ENCODE data around the gene BANP.
"Not testable (repeated sequence)": the region's sequence is repeated elsewhere in the genome, so short reads cannot be mapped to it uniquely, and the experiment has no call there.

Gene BANP

DNA sequence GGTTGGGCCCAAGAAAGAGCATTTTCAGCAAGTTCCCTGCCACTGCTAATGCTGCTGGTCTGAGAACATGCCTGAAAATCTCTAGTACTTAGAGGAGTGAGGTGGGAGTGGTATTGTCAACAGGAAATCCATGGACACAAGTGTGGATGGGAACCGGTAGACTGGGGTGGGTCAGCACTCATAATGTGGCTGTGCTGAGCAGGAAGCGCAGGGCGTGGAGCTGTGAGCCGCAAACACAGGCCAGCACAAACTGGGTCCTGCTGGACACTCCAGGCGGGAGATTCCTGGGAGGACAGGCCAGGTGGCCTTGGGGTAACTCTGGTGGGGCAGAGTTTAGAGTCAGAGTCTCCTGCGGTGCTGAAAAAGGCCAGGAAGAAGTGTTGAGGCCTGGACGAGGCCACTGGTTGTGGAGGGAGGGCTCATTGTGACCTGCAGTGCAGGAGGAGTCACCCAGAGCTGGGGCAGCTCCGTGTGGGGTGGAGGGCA is 62.6 kb downstream of the BANP start:
- no peak for DNase-seq (ENCODE audit: low spot score)
- in situ Hi-C loops (cut with MboI; ENCODE audit: low sequenced_read_pairs, unreplicated experiment): no loop called here
- TF ChIP-seq, protein P1, sequence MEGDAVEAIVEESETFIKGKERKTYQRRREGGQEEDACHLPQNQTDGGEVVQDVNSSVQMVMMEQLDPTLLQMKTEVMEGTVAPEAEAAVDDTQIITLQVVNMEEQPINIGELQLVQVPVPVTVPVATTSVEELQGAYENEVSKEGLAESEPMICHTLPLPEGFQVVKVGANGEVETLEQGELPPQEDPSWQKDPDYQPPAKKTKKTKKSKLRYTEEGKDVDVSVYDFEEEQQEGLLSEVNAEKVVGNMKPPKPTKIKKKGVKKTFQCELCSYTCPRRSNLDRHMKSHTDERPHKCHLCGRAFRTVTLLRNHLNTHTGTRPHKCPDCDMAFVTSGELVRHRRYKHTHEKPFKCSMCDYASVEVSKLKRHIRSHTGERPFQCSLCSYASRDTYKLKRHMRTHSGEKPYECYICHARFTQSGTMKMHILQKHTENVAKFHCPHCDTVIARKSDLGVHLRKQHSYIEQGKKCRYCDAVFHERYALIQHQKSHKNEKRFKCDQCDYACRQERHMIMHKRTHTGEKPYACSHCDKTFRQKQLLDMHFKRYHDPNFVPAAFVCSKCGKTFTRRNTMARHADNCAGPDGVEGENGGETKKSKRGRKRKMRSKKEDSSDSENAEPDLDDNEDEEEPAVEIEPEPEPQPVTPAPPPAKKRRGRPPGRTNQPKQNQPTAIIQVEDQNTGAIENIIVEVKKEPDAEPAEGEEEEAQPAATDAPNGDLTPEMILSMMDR (IDR thresholded peaks at IDR 0.05; ENCODE audit: borderline replicate concordance, control extremely low read depth, extremely low read depth, insufficient read depth, missing control alignments): no peak

DNA sequence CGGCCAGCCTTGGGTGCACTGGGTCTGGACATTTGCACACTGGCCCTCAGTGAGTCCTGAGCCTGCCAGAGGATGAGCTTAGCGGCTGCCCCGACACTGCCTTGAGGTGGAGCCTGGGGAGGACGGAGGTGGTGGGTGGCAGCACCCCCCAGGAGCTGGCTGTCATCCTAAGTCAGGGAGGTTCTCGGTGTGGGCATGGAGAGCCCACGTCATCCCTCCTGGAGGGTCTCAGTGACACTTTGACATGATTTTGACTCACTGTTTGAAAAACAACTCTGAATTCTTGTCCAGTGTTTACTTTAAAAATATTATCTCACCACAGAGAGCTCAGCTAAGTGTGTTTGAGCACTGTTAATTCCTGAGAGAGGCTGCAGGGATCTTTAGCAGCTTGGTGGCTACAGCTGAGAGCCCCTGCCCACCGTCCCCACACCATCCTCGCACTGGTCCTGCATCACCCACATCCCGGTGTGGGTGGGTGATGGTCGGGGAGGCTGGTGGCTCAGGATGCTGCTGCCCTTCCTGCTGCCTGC is 63.1 kb downstream of the BANP start:
- DNase-seq (ENCODE audit: low spot score): no peak
- in situ Hi-C loops (cut with MboI; ENCODE audit: low sequenced_read_pairs, unreplicated experiment): no loop called here
- TF ChIP-seq, protein P1 (IDR thresholded peaks at IDR 0.05; ENCODE audit: borderline replicate concordance, control extremely low read depth, extremely low read depth, insufficient read depth, missing control alignments): no peak

GRCh38 chr16:88014954-88015805 is 63.9 kb downstream of the BANP start:
- TF ChIP-seq, protein P1 (IDR thresholded peaks at IDR 0.05; ENCODE audit: borderline replicate concordance, control extremely low read depth, extremely low read depth, insufficient read depth, missing control alignments): no peak
- DNase-seq (ENCODE audit: low spot score): no peak
- in situ Hi-C loops (cut with MboI; ENCODE audit: low sequenced_read_pairs, unreplicated experiment): no loop called here

GRCh38 chr16:88015806-88016140 is 64.5 kb downstream of the BANP start:
- TF ChIP-seq, protein P1 (IDR thresholded peaks at IDR 0.05; ENCODE audit: borderline replicate concordance, control extremely low read depth, extremely low read depth, insufficient read depth, missing control alignments): no peak
- in situ Hi-C loops (cut with MboI; ENCODE audit: low sequenced_read_pairs, unreplicated experiment): no loop called here
- DNase-seq (ENCODE audit: low spot score): no peak

GRCh38 chr16:88016386-88016785 is 65.2 kb downstream of the BANP start:
- DNase-seq (ENCODE audit: low spot score); in situ Hi-C loops (cut with MboI; ENCODE audit: low sequenced_read_pairs, unreplicated experiment): not testable (repeated sequence)

- in situ Hi-C loops (cut with MboI; ENCODE audit: low sequenced_read_pairs, unreplicated experiment): no loop called here
- no peak for DNase-seq (ENCODE audit: low spot score)
- TF ChIP-seq, protein P1 (IDR thresholded peaks at IDR 0.05; ENCODE audit: borderline replicate concordance, control extremely low read depth, extremely low read depth, insufficient read depth, missing control alignments): no peak
Observed at GRCh38 chr16:88016964-88017363, 65.7 kb downstream of the BANP start.

GRCh38 chr16:88017587-88018101 is 66.4 kb downstream of the BANP start:
- no peak for DNase-seq (ENCODE audit: low spot score)
- TF ChIP-seq, protein P1 (IDR thresholded peaks at IDR 0.05; ENCODE audit: borderline replicate concordance, control extremely low read depth, extremely low read depth, insufficient read depth, missing control alignments): no peak
- in situ Hi-C loops (cut with MboI; ENCODE audit: low sequenced_read_pairs, unreplicated experiment): no loop called here

DNA sequence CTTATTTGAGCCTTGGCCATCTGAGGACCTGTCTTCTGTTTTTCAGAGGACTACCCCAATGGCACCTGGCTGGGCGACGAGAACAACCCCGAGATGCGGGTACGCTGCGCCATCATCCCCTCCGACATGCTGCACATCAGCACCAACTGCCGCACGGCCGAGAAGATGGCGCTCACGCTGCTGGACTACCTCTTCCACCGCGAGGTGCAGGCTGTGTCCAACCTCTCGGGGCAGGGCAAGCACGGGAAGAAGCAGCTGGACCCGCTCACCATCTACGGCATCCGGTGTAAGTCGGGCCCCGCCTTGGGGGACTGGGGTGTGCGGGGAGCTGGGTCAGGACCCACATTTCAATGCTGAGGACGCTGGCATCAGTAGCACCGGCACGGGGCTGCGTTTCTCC is 67.1 kb downstream of the BANP start:
- DNase-seq (ENCODE audit: low spot score); in situ Hi-C loops (cut with MboI; ENCODE audit: low sequenced_read_pairs, unreplicated experiment): not testable (repeated sequence)

- DNase-seq (ENCODE audit: low spot score); in situ Hi-C loops (cut with MboI; ENCODE audit: low sequenced_read_pairs, unreplicated experiment): not testable (repeated sequence)
Observed at GRCh38 chr16:88019041-88019820, 68.0 kb downstream of the BANP start.
